Activated CD8-positive, alpha-beta T cell treated with anti-CD3 and anti-CD28 coated beads for 36 hours (primary cell): ENCODE data around the gene HIPK1. TPM values are rescaled to one million over a fixed set of nuclear protein-coding genes. Genes with fewer than 3 reads are reported as not detected.

Experiments
- ATAC-seq: fragments of 200-7000 bp; cut with Tn5 transposase; one replicate; pipeline ENCODE4 v1.10.0; 2021; ENCODE audit warnings: mild to moderate bottlenecking, moderate library complexity
- CTCF ChIA-PET: fragments of 350-600 bp; sonication (Branson Sonifier 250); formaldehyde crosslinking; loops from one replicate; lab custom pipeline; 2021; ENCODE audit warnings: antibody characterized with exemption; lab: Charles Lee
- POLR2A ChIA-PET: fragments of 350-600 bp; sonication (Branson Sonifier 250); formaldehyde crosslinking; loops from one replicate; lab custom pipeline; 2021; ENCODE audit warnings: antibody characterized with exemption; lab: Charles Lee
- DNase-seq: peaks from one replicate; pipeline ENCODE4 v3.0.0-alpha.2; 2020
- H3K27ac Mint-ChIP-seq: one replicate; pipeline ENCODE4 v1.8.0; 2021; ENCODE audit warnings: mild to moderate bottlenecking, mixed read lengths
- H3K27me3 Mint-ChIP-seq: one replicate; pipeline ENCODE4 v1.8.0; 2021; ENCODE audit warnings: mixed read lengths
- H3K36me3 Mint-ChIP-seq: one replicate; pipeline ENCODE4 v1.8.0; 2021; ENCODE audit warnings: low read depth, mixed read lengths
- H3K4me1 Mint-ChIP-seq: one replicate; pipeline ENCODE4 v1.8.0; 2021; ENCODE audit warnings: low read depth, mixed read lengths
- H3K4me3 Mint-ChIP-seq: one replicate; pipeline ENCODE4 v1.8.0; 2021; ENCODE audit warnings: mild to moderate bottlenecking, moderate library complexity, mixed read lengths
- H3K9me3 Mint-ChIP-seq: one replicate; pipeline ENCODE4 v1.8.0; 2021; ENCODE audit warnings: mixed read lengths
- intact Hi-C: fragments of 100-400 bp; cut with micrococcal nuclease; formaldehyde crosslinking; loops from one replicate; pipeline ENCODE4 v1.10.0; 2022
- total RNA-seq, 2 experiments: library from RNA; stranded (reverse); gene quantifications; one replicate each; pipeline ENCODE4 v1.2.3, GENCODE V29; 2021
- TF ChIP-seq, protein P1 (sequence below): fragments of 200-600 bp; IDR thresholded peaks from one replicate; pipeline ENCODE4 v1.8.0; 2022; ENCODE audit warnings: antibody characterized with exemption, mild to moderate bottlenecking

HIPK1 gene
- total RNA-seq, 2 experiments from 2014 or later: 42.8 to 45.1 TPM

DNA sequence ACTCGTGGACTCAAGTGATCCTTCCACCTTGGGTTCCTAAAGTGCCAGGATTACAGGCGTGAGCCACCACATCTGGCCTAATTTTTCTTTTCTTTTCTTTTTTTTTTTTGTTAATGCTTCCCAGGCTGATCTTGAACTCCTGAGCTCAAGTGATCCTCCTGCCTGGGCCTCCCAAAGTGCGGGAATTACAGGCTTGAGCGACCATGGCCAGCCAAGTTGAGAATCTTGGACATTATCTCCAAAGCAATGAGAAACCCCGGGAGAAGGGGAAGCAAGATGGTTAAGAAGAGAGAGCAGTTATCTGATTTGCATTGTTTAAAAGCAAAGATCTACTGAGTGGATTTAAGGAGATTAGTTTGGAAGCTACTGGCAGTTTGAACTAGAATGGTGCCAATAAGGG lies 9.1 kb downstream of the HIPK1 start:
- no peaks in the 10 kb centered on the region for H3K9me3 Mint-ChIP-seq
- intact Hi-C loops: no loop called here
- DNase-seq: no peak
- peak overlapping the region; percentile 50 for H3K27ac Mint-ChIP-seq
- H3K4me1 Mint-ChIP-seq: peaks cover 80% of the 10 kb centered on the region
- no peak overlapping the region for H3K4me3 Mint-ChIP-seq
- ChIA-PET CTCF (interaction anchor here (3.1 kb wide), 1 partner anchor 10 kb away, joined by 23 read pairs; no protein-coding TSS in a partner anchor), POLR2A (interaction anchor here (2.8 to 4.2 kb wide), 2 partner anchors 8 to 16 kb away, joined by 8 to 37 read pairs; partner anchors contain the start of gene HIPK1)
- H3K27me3 Mint-ChIP-seq: no peaks in the 10 kb centered on the region
- H3K36me3 Mint-ChIP-seq: peaks cover 44% of the 10 kb centered on the region
- ATAC-seq: no peak
- TF ChIP-seq, protein P1, sequence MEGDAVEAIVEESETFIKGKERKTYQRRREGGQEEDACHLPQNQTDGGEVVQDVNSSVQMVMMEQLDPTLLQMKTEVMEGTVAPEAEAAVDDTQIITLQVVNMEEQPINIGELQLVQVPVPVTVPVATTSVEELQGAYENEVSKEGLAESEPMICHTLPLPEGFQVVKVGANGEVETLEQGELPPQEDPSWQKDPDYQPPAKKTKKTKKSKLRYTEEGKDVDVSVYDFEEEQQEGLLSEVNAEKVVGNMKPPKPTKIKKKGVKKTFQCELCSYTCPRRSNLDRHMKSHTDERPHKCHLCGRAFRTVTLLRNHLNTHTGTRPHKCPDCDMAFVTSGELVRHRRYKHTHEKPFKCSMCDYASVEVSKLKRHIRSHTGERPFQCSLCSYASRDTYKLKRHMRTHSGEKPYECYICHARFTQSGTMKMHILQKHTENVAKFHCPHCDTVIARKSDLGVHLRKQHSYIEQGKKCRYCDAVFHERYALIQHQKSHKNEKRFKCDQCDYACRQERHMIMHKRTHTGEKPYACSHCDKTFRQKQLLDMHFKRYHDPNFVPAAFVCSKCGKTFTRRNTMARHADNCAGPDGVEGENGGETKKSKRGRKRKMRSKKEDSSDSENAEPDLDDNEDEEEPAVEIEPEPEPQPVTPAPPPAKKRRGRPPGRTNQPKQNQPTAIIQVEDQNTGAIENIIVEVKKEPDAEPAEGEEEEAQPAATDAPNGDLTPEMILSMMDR: no peak

DNA sequence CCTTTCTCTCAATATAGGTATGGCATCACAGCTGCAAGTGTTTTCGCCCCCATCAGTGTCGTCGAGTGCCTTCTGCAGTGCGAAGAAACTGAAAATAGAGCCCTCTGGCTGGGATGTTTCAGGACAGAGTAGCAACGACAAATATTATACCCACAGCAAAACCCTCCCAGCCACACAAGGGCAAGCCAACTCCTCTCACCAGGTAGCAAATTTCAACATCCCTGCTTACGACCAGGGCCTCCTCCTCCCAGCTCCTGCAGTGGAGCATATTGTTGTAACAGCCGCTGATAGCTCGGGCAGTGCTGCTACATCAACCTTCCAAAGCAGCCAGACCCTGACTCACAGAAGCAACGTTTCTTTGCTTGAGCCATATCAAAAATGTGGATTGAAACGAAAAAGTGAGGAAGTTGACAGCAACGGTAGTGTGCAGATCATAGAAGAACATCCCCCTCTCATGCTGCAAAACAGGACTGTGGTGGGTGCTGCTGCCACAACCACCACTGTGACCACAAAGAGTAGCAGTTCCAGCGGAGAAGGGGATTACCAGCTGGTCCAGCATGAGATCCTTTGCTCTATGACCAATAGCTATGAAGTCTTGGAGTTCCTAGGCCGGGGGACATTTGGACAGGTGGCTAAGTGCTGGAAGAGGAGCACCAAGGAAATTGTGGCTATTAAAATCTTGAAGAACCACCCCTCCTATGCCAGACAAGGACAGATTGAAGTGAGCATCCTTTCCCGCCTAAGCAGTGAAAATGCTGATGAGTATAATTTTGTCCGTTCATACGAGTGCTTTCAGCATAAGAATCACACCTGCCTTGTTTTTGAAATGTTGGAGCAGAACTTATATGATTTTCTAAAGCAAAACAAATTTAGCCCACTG lies 11.5 kb downstream of the HIPK1 start:
- H3K36me3 Mint-ChIP-seq: peaks cover 44% of the 10 kb centered on the region

DNA sequence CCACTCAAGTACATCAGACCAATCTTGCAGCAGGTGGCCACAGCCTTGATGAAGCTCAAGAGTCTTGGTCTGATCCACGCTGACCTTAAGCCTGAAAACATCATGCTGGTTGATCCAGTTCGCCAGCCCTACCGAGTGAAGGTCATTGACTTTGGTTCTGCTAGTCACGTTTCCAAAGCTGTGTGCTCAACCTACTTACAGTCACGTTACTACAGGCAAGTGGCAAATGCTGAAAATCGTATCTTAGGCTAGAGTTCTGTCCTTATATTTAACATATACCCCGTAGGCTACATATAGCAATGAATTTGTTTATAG lies 12.1 kb downstream of the HIPK1 start:
- Mint-ChIP-seq H3K27me3 (no peaks in the 10 kb centered on the region), H3K9me3 (no peaks in the 10 kb centered on the region), H3K36me3 (peaks cover 47% of the 10 kb centered on the region), H3K4me3 (peak overlapping the region; percentile 73), H3K4me1 (peaks cover 74% of the 10 kb centered on the region), H3K27ac (peak overlapping the region; percentile 95)
- CTCF ChIA-PET: interaction anchor here (1.0 to 4.3 kb wide), 3 partner anchors 7 to 11 kb away, joined by 3 to 24 read pairs (median 23); partner anchors contain the start of gene HIPK1
- ATAC-seq (peak; percentile 8), DNase-seq (no peak)
- intact Hi-C loops: no loop called here
- TF ChIP-seq, protein P1: no peak
- POLR2A ChIA-PET: interaction anchor here (1.1 to 4.2 kb wide), 2 partner anchors 7 to 11 kb away, joined by 3 to 37 read pairs; partner anchors contain the start of gene HIPK1

More for the DNA sequence above, 11.5 kb downstream of the HIPK1 start:
- H3K4me3 Mint-ChIP-seq: peak overlapping the region; percentile 73
- TF ChIP-seq, protein P1: no peak
- peak; percentile 71 for ATAC-seq
- H3K4me1 Mint-ChIP-seq: peaks cover 75% of the 10 kb centered on the region
- intact Hi-C loops: no loop called here
- H3K27me3 Mint-ChIP-seq: no peaks in the 10 kb centered on the region
- H3K9me3 Mint-ChIP-seq: no peaks in the 10 kb centered on the region
- peak; percentile 85 for DNase-seq
- ChIA-PET POLR2A (interaction anchor here (0.7 to 4.2 kb wide), 3 partner anchors 9 to 13 kb away, joined by 3 to 37 read pairs (median 8); partner anchors contain the start of gene HIPK1), CTCF (interaction anchor here (0.9 to 4.3 kb wide), 5 partner anchors 7 to 38 kb away, joined by 3 to 24 read pairs (median 4); partner anchors contain the start of genes HIPK1 and OLFML3)
- peak overlapping the region; percentile 95 for H3K27ac Mint-ChIP-seq

DNA sequence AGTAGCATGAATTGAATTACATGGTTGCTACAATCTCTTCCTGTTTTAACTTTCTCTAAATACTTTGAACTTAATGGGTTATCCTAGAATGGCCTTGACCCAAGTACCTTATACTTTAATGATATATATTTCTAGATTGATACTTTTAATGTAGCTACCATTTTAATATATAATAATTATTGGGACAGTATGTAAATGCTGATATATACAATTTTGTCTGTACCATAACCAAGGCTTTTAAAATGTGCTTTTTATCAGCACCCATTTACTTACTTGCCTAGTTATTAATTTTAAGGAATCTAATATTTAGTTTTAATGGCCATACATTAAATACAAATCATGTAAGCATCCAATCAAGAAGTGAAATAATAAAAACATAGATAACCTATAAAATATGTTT lies 13.4 kb downstream of the HIPK1 start:
- H3K4me3 Mint-ChIP-seq: no peak overlapping the region
- ATAC-seq: no peak
- ChIA-PET POLR2A (no interaction called here), CTCF (interaction anchor here (4.3 kb wide), 1 partner anchor 12 kb away, joined by 24 read pairs; the partner anchor contains the start of gene HIPK1)
- intact Hi-C loops: no loop called here
- H3K27me3 Mint-ChIP-seq: no peaks in the 10 kb centered on the region
- no peak overlapping the region for H3K27ac Mint-ChIP-seq
- H3K4me1 Mint-ChIP-seq: peaks cover 76% of the 10 kb centered on the region
- H3K9me3 Mint-ChIP-seq: no peaks in the 10 kb centered on the region
- TF ChIP-seq, protein P1: no peak
- DNase-seq: no peak
- peaks cover 43% of the 10 kb centered on the region for H3K36me3 Mint-ChIP-seq
